ENCODE measurements around the gene CLRN3. TPM values are rescaled to one million over a fixed set of nuclear protein-coding genes. Genes with fewer than 3 reads are reported as not detected.

Gene CLRN3
- total RNA-seq, 2 experiments from 2014 or later: not detected

GRCh38 chr10:127887541-127888415 lies 5.0 kb downstream of the CLRN3 start:
- no peak for DNase-seq
- Mint-ChIP-seq H3K4me1 (no peaks in the 10 kb centered on the region), H3K9me3 (no peaks in the 10 kb centered on the region), H3K4me3 (no peak overlapping the region), H3K27ac (no peak overlapping the region), H3K36me3 (ENCODE audit: low read depth) (no peaks in the 10 kb centered on the region), H3K27me3 (peaks cover 5% of the 10 kb centered on the region)
- ChIA-PET CTCF (interaction anchor here (1.2 kb wide), 2 partner anchors 9 to 19 kb away, joined by 3 to 4 read pairs; partner anchors contain the start of gene PTPRE), POLR2A (no interaction called here)

GRCh38 chr10:127886371-127887051 lies 6.2 kb downstream of the CLRN3 start:
- no peaks in the 10 kb centered on the region for H3K36me3 Mint-ChIP-seq (ENCODE audit: low read depth)
- no peak overlapping the region for H3K4me3 Mint-ChIP-seq
- peaks cover 6% of the 10 kb centered on the region for H3K4me1 Mint-ChIP-seq
- peaks cover 1% of the 10 kb centered on the region for H3K27me3 Mint-ChIP-seq
- no peak for DNase-seq
- H3K27ac Mint-ChIP-seq: no peak overlapping the region
- ChIA-PET CTCF (no interaction called here), POLR2A (no interaction called here)
- H3K9me3 Mint-ChIP-seq: no peaks in the 10 kb centered on the region

GRCh38 chr10:127884501-127884900 lies 8.2 kb downstream of the CLRN3 start:
- no peak overlapping the region for H3K4me3 Mint-ChIP-seq
- ChIA-PET CTCF (interaction anchor here (1.5 kb wide), 1 partner anchor 15 kb away, joined by 5 read pairs; no protein-coding TSS in a partner anchor), POLR2A (no interaction called here)
- H3K4me1 Mint-ChIP-seq: peaks cover 21% of the 10 kb centered on the region
- H3K27ac Mint-ChIP-seq: no peak overlapping the region
- DNase-seq: no peak
- no peaks in the 10 kb centered on the region for H3K9me3 Mint-ChIP-seq
- H3K36me3 Mint-ChIP-seq (ENCODE audit: low read depth): no peaks in the 10 kb centered on the region
- H3K27me3 Mint-ChIP-seq: no peaks in the 10 kb centered on the region

GRCh38 chr10:127883516-127883915 lies 9.2 kb downstream of the CLRN3 start:
- no peak for DNase-seq
- POLR2A ChIA-PET: no interaction called here
- Mint-ChIP-seq H3K36me3 (ENCODE audit: low read depth) (no peaks in the 10 kb centered on the region), H3K27ac (no peak overlapping the region), H3K4me1 (peaks cover 26% of the 10 kb centered on the region), H3K27me3 (no peaks in the 10 kb centered on the region), H3K9me3 (no peaks in the 10 kb centered on the region), H3K4me3 (no peak overlapping the region)
- CTCF ChIA-PET: interaction anchor here (1.5 kb wide), 1 partner anchor 16 kb away, joined by 5 read pairs; no protein-coding TSS in a partner anchor

- Mint-ChIP-seq H3K9me3 (no peaks in the 10 kb centered on the region), H3K27me3 (no peaks in the 10 kb centered on the region), H3K4me1 (peaks cover 29% of the 10 kb centered on the region), H3K4me3 (no peak overlapping the region), H3K27ac (no peak overlapping the region), H3K36me3 (ENCODE audit: low read depth) (no peaks in the 10 kb centered on the region)
- POLR2A ChIA-PET: no interaction called here
- CTCF ChIA-PET: interaction anchor here (1.5 kb wide), 1 partner anchor 16 kb away, joined by 5 read pairs; no protein-coding TSS in a partner anchor
- DNase-seq: no peak
These were observed 9.8 kb downstream of the CLRN3 start for GRCh38 chr10:127882801-127883459.

- POLR2A ChIA-PET: no interaction called here
- no peaks in the 10 kb centered on the region for H3K9me3 Mint-ChIP-seq
These were observed 10.3 kb downstream of the CLRN3 start for GRCh38 chr10:127882391-127882790.

GRCh38 chr10:127881262-127881661 lies 11.5 kb downstream of the CLRN3 start:
- CTCF ChIA-PET: no interaction called here
- H3K4me3 Mint-ChIP-seq: no peak overlapping the region
- no peaks in the 10 kb centered on the region for H3K9me3 Mint-ChIP-seq
- no peaks in the 10 kb centered on the region for H3K36me3 Mint-ChIP-seq (ENCODE audit: low read depth)
- H3K4me1 Mint-ChIP-seq: peaks cover 36% of the 10 kb centered on the region
- no peak for DNase-seq
- H3K27me3 Mint-ChIP-seq: no peaks in the 10 kb centered on the region
- POLR2A ChIA-PET: no interaction called here
- H3K27ac Mint-ChIP-seq: no peak overlapping the region

More at GRCh38 chr10:127882391-127882790, 10.3 kb downstream of the CLRN3 start:
- CTCF ChIA-PET: no interaction called here
- Mint-ChIP-seq H3K27me3 (no peaks in the 10 kb centered on the region), H3K36me3 (ENCODE audit: low read depth) (no peaks in the 10 kb centered on the region), H3K4me1 (peaks cover 32% of the 10 kb centered on the region), H3K27ac (no peak overlapping the region), H3K4me3 (no peak overlapping the region)
- DNase-seq: no peak

GRCh38 chr10:127880557-127880956 lies 12.2 kb downstream of the CLRN3 start:
- no peaks in the 10 kb centered on the region for H3K9me3 Mint-ChIP-seq
- no peak overlapping the region for H3K4me3 Mint-ChIP-seq
- no peaks in the 10 kb centered on the region for H3K36me3 Mint-ChIP-seq (ENCODE audit: low read depth)
- H3K4me1 Mint-ChIP-seq: peaks cover 36% of the 10 kb centered on the region
- DNase-seq: no peak
- ChIA-PET CTCF (interaction anchor here (0.9 to 1.5 kb wide), 2 partner anchors 18 to 26 kb away, joined by 3 read pairs; no protein-coding TSS in a partner anchor), POLR2A (no interaction called here)
- H3K27me3 Mint-ChIP-seq: no peaks in the 10 kb centered on the region
- peak overlapping the region; percentile 77 for H3K27ac Mint-ChIP-seq

- POLR2A ChIA-PET: no interaction called here
- H3K4me1 Mint-ChIP-seq: peaks cover 36% of the 10 kb centered on the region
- H3K36me3 Mint-ChIP-seq (ENCODE audit: low read depth): no peaks in the 10 kb centered on the region
- H3K27me3 Mint-ChIP-seq: no peaks in the 10 kb centered on the region
- no peaks in the 10 kb centered on the region for H3K9me3 Mint-ChIP-seq
- H3K27ac Mint-ChIP-seq: no peak overlapping the region
- CTCF ChIA-PET: interaction anchor here (1.4 kb wide), 1 partner anchor 9 kb away, joined by 4 read pairs; no protein-coding TSS in a partner anchor
- DNase-seq: no peak
- H3K4me3 Mint-ChIP-seq: no peak overlapping the region
These were observed 14.2 kb downstream of the CLRN3 start for GRCh38 chr10:127878475-127879055.

GRCh38 chr10:127877699-127878098 lies 15.0 kb downstream of the CLRN3 start:
- Mint-ChIP-seq H3K9me3 (no peaks in the 10 kb centered on the region), H3K36me3 (ENCODE audit: low read depth) (no peaks in the 10 kb centered on the region), H3K4me3 (no peak overlapping the region), H3K27me3 (peaks cover 1% of the 10 kb centered on the region), H3K4me1 (peaks cover 36% of the 10 kb centered on the region), H3K27ac (no peak overlapping the region)
- DNase-seq: no peak
- CTCF ChIA-PET: no interaction called here
- POLR2A ChIA-PET: no interaction called here

- H3K4me3 Mint-ChIP-seq: no peak overlapping the region
- no peak overlapping the region for H3K27ac Mint-ChIP-seq
- POLR2A ChIA-PET: no interaction called here
- DNase-seq: no peak
- no peaks in the 10 kb centered on the region for H3K9me3 Mint-ChIP-seq
- H3K27me3 Mint-ChIP-seq: peaks cover 3% of the 10 kb centered on the region
- no peaks in the 10 kb centered on the region for H3K36me3 Mint-ChIP-seq (ENCODE audit: low read depth)
- peaks cover 34% of the 10 kb centered on the region for H3K4me1 Mint-ChIP-seq
- CTCF ChIA-PET: no interaction called here
These were observed 15.6 kb downstream of the CLRN3 start for GRCh38 chr10:127877116-127877515.

- Mint-ChIP-seq H3K27ac (no peak overlapping the region), H3K4me3 (no peak overlapping the region), H3K27me3 (peaks cover 9% of the 10 kb centered on the region), H3K36me3 (ENCODE audit: low read depth) (no peaks in the 10 kb centered on the region), H3K9me3 (no peaks in the 10 kb centered on the region), H3K4me1 (peaks cover 30% of the 10 kb centered on the region)
- ChIA-PET POLR2A (no interaction called here), CTCF (no interaction called here)
- DNase-seq: no peak
These were observed 16.8 kb downstream of the CLRN3 start for GRCh38 chr10:127875916-127876315.

- ChIA-PET CTCF (no interaction called here), POLR2A (no interaction called here)
- no peak for DNase-seq
- Mint-ChIP-seq H3K9me3 (no peaks in the 10 kb centered on the region), H3K4me3 (no peak overlapping the region), H3K27me3 (peaks cover 11% of the 10 kb centered on the region), H3K27ac (no peak overlapping the region), H3K36me3 (ENCODE audit: low read depth) (no peaks in the 10 kb centered on the region), H3K4me1 (peaks cover 25% of the 10 kb centered on the region)
These were observed 17.3 kb downstream of the CLRN3 start for GRCh38 chr10:127875449-127875765.

All from activated CD4-positive, alpha-beta T cell treated with anti-CD3 and anti-CD28 coated beads, Interleukin-2, amount 10 ng/mL, durations not matched to agents 7 days and 5 days (primary cell).